Nephron progenitor cell (in vitro differentiated cells): ENCODE measurements around the gene ECEL1.
"Not testable (repeated sequence)": the region's sequence is repeated elsewhere in the genome, so short reads cannot be mapped to it uniquely, and the experiment has no call there.

Source experiments
- DNase-seq: peaks from one replicate; pipeline ENCODE4 v3.0.0; 2021
- H3K27ac Mint-ChIP-seq: 2 replicates; pipeline ENCODE4 v1.8.0; 2021; ENCODE audit warnings: mild to moderate bottlenecking, moderate library complexity, mixed read lengths
- H3K27me3 Mint-ChIP-seq: 2 replicates; pipeline ENCODE4 v1.8.0; 2021; ENCODE audit warnings: mild to moderate bottlenecking, low read depth, mixed read lengths; ENCODE audit not compliant: poor library complexity
- H3K36me3 Mint-ChIP-seq: 2 replicates; pipeline ENCODE4 v1.8.0; 2021; ENCODE audit warnings: low read depth, mixed read lengths
- H3K4me1 Mint-ChIP-seq: 2 replicates; pipeline ENCODE4 v1.8.0; 2021; ENCODE audit warnings: mixed read lengths
- H3K4me3 Mint-ChIP-seq: 2 replicates; pipeline ENCODE4 v1.8.0; 2021; ENCODE audit warnings: mild to moderate bottlenecking, moderate library complexity, mixed read lengths
- H3K9me3 Mint-ChIP-seq: 2 replicates; pipeline ENCODE4 v1.8.0; 2021; ENCODE audit warnings: mild to moderate bottlenecking, moderate library complexity, mixed read lengths
- TF ChIP-seq, protein P1 (sequence below): fragments of 200-600 bp; sonication (generic); IDR thresholded peaks from 2 replicates; pipeline ENCODE4 v1.5.0; 2021; ENCODE audit warnings: antibody characterized with exemption

Gene ECEL1

GRCh38 chr2:232434091-232434490 is 53.5 kb downstream of the ECEL1 start:
- no peak overlapping the region for H3K4me3 Mint-ChIP-seq
- peaks cover 35% of the 10 kb centered on the region for H3K27me3 Mint-ChIP-seq
- H3K4me1 Mint-ChIP-seq = peaks cover 3% of the 10 kb centered on the region
- no peak overlapping the region for H3K27ac Mint-ChIP-seq
- no peak for DNase-seq
- no peaks in the 10 kb centered on the region for H3K36me3 Mint-ChIP-seq
- no peaks in the 10 kb centered on the region for H3K9me3 Mint-ChIP-seq
- TF ChIP-seq, protein P1, sequence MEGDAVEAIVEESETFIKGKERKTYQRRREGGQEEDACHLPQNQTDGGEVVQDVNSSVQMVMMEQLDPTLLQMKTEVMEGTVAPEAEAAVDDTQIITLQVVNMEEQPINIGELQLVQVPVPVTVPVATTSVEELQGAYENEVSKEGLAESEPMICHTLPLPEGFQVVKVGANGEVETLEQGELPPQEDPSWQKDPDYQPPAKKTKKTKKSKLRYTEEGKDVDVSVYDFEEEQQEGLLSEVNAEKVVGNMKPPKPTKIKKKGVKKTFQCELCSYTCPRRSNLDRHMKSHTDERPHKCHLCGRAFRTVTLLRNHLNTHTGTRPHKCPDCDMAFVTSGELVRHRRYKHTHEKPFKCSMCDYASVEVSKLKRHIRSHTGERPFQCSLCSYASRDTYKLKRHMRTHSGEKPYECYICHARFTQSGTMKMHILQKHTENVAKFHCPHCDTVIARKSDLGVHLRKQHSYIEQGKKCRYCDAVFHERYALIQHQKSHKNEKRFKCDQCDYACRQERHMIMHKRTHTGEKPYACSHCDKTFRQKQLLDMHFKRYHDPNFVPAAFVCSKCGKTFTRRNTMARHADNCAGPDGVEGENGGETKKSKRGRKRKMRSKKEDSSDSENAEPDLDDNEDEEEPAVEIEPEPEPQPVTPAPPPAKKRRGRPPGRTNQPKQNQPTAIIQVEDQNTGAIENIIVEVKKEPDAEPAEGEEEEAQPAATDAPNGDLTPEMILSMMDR = no peak

DNA sequence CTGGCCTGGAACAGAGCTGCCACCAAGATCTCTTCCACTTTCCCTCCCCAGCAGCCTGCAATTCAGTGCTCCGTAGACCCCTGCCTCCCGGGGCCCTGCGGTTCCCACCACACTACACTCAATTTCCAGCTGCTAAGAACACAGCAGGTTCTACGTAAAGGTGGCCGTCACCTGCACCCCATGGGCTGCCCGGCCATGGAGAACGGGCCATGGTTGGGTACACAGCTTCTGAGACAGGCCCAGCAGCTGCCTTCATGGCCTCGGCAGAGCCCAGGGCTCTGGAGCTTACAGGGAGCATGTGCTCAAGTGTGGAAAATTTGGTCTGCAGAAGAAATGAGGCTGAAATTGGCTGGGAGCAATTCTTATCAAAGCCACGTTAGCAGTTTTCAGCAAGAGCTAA is 54.0 kb downstream of the ECEL1 start:
- not testable (repeated sequence) for H3K27ac Mint-ChIP-seq, H3K36me3 Mint-ChIP-seq, H3K9me3 Mint-ChIP-seq, H3K4me3 Mint-ChIP-seq, DNase-seq, H3K4me1 Mint-ChIP-seq
- peaks cover 37% of the 10 kb centered on the region for H3K27me3 Mint-ChIP-seq

DNA sequence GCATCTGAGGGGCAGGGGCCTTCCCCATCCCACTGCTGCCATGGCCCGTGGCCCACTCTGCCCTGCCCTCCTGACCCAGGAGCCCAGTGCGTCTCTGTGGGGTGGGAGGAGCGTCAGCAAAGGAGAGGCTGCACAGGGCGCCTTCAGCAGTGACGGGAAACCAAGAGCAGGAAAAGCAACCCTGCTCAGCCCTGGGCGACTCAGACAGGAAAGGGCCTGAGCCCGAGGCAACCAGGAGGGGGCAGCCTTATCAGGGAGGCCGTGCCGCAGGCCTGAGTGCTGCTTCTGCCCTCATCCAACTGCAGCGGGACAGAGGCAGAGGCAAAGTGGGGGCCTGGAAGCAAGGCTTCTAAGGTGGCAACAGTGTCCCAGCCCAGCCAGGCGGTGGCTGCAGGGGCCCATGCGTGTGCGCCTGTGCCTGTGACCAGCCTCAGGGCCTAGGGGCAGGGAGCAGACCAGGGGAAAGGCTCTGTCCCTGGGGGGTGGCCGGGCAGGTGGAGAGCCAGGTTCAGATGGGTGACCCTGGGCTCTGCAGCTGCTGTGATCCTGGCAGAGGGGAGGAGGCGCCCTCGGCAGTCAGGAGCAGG is 54.9 kb downstream of the ECEL1 start:
- TF ChIP-seq, protein P1 = peak; percentile 8
- peaks cover 3% of the 10 kb centered on the region for H3K4me1 Mint-ChIP-seq
- H3K9me3 Mint-ChIP-seq = no peaks in the 10 kb centered on the region
- no peaks in the 10 kb centered on the region for H3K36me3 Mint-ChIP-seq
- DNase-seq = no peak
- H3K27me3 Mint-ChIP-seq = peaks cover 32% of the 10 kb centered on the region
- H3K4me3 Mint-ChIP-seq = no peak overlapping the region
- H3K27ac Mint-ChIP-seq = no peak overlapping the region

GRCh38 chr2:232431705-232432590 is 55.7 kb downstream of the ECEL1 start:
- no peak for DNase-seq
- Mint-ChIP-seq H3K27me3 (peaks cover 31% of the 10 kb centered on the region), H3K36me3 (no peaks in the 10 kb centered on the region), H3K4me3 (no peak overlapping the region), H3K27ac (no peak overlapping the region), H3K9me3 (no peaks in the 10 kb centered on the region), H3K4me1 (peaks cover 3% of the 10 kb centered on the region)
- TF ChIP-seq, protein P1 = no peak
